Raji (cell line): ENCODE data around the gene FREM1.

ENCODE experiments used
- POLR2A ChIP-seq: IDR thresholded peaks from 2 replicates; pipeline ENCODE4 v1.6.1; 2011; ENCODE audit warnings: low read depth, low read length, control low read depth; ENCODE audit not compliant: insufficient read depth

The FREM1 gene

GRCh38 chr9:14779566-14780022 is 130.6 kb downstream of the FREM1 start:
- TF ChIP-seq POLR2A: no peak

- no peak for TF ChIP-seq POLR2A
Measured at GRCh38 chr9:14778565-14778964, 131.7 kb downstream of the FREM1 start.

GRCh38 chr9:14775917-14776316 is 134.3 kb downstream of the FREM1 start:
- TF ChIP-seq POLR2A: no peak

- TF ChIP-seq POLR2A: no peak
Measured at GRCh38 chr9:14770592-14770991, 139.6 kb downstream of the FREM1 start.

GRCh38 chr9:14769230-14769571 is 141.0 kb downstream of the FREM1 start:
- no peak for TF ChIP-seq POLR2A

- no peak for TF ChIP-seq POLR2A
Measured at GRCh38 chr9:14768405-14769229, 141.6 kb downstream of the FREM1 start.

GRCh38 chr9:14766299-14766698 is 143.9 kb downstream of the FREM1 start:
- TF ChIP-seq POLR2A: no peak

GRCh38 chr9:14761584-14761983 is 148.6 kb downstream of the FREM1 start:
- no peak for TF ChIP-seq POLR2A

- TF ChIP-seq POLR2A: no peak
Measured at GRCh38 chr9:14760060-14760459, 150.2 kb downstream of the FREM1 start.

GRCh38 chr9:14756291-14756690 is 153.9 kb downstream of the FREM1 start:
- no peak for TF ChIP-seq POLR2A

- no peak for TF ChIP-seq POLR2A
Measured at GRCh38 chr9:14752871-14753270, 157.4 kb downstream of the FREM1 start.

- TF ChIP-seq POLR2A: no peak
Measured at GRCh38 chr9:14752271-14752670, 158.0 kb downstream of the FREM1 start.

- no peak for TF ChIP-seq POLR2A
Measured at GRCh38 chr9:14750821-14751220, 159.4 kb downstream of the FREM1 start.

GRCh38 chr9:14749741-14750211 is 160.5 kb downstream of the FREM1 start:
- no peak for TF ChIP-seq POLR2A

- no peak for TF ChIP-seq POLR2A
Measured at GRCh38 chr9:14748373-14748772, 161.9 kb downstream of the FREM1 start.

- no peak for TF ChIP-seq POLR2A
Measured at GRCh38 chr9:14747111-14747510, 163.1 kb downstream of the FREM1 start.

- no peak for TF ChIP-seq POLR2A
Measured at GRCh38 chr9:14746626-14747025, 163.6 kb downstream of the FREM1 start.
